Measurements from ENCODE around the gene CCDC87. TPM values are rescaled to one million over a fixed set of nuclear protein-coding genes. Genes with fewer than 3 reads are reported as not detected.

CCDC87 gene
- total and polyA plus RNA-seq, 3 donors from 2014 or later, result 14.4 to 37.2 (median 26.3) TPM

DNA sequence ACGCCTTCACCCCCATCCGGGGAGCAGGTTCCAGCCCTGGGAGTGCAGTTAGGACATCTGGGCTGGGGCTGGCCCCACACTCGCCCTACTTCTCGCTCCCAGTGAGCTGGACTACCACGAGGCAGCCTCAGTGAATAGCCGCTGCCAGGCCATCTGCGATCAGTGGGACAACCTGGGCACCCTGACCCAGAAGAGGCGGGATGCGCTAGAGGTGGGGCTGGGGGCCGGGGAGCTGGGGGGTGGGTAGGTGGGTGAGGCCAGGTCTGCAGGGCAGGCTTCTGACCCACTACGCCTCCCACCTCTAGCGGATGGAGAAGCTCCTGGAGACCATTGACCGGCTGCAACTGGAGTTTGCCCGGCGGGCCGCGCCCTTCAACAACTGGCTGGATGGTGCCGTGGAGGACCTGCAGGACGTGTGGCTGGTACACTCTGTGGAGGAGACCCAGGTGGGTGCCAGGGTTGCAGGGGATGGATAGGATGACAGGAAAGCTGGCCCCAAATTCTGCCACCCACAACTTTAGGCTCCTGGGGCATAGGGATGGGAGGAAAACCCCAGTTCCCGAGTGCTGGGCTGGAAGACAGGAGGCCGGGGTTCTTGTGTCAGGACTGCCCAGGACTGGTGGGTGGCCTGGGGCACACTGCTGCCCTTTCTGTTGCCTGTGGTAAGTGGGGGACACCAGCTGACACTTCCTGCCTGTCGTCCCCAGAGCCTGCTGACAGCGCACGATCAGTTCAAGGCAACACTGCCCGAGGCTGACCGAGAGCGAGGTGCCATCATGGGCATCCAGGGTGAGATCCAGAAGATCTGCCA lies 32.8 kb downstream of the CCDC87 start:
- Histone ChIP-seq H3K9me3 (no peaks in the 10 kb centered on the region), H3K27me3 (no peaks in the 10 kb centered on the region), H3K27ac (no peak overlapping the region), H3K4me3 (peak overlapping the region in 1 of 2 donors; percentile 38), H3K4me1 (peaks cover 7% of the 10 kb centered on the region), H3K36me3 (ENCODE audit: low read depth, missing control alignments) (no peaks in the 10 kb centered on the region)
- TF ChIP-seq, protein P1, sequence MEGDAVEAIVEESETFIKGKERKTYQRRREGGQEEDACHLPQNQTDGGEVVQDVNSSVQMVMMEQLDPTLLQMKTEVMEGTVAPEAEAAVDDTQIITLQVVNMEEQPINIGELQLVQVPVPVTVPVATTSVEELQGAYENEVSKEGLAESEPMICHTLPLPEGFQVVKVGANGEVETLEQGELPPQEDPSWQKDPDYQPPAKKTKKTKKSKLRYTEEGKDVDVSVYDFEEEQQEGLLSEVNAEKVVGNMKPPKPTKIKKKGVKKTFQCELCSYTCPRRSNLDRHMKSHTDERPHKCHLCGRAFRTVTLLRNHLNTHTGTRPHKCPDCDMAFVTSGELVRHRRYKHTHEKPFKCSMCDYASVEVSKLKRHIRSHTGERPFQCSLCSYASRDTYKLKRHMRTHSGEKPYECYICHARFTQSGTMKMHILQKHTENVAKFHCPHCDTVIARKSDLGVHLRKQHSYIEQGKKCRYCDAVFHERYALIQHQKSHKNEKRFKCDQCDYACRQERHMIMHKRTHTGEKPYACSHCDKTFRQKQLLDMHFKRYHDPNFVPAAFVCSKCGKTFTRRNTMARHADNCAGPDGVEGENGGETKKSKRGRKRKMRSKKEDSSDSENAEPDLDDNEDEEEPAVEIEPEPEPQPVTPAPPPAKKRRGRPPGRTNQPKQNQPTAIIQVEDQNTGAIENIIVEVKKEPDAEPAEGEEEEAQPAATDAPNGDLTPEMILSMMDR (IDR thresholded peaks at IDR 0.05), result no peak
- no peak for TF ChIP-seq POLR2A (IDR thresholded peaks at IDR 0.05)
- intact Hi-C loops (cut with DNase I; ENCODE audit: low total_unique reads), result no loop called here
- WGBS, 2 donors, result 69 to 83% methylated on average over 7 to 21 of the region's 27 CpGs
- no peak for DNase-seq

- Histone ChIP-seq H3K4me3 (peak overlapping the region in 1 of 2 donors; percentile 38), H3K27me3 (no peaks in the 10 kb centered on the region), H3K9me3 (no peaks in the 10 kb centered on the region), H3K4me1 (peaks cover 7% of the 10 kb centered on the region), H3K27ac (no peak overlapping the region), H3K36me3 (ENCODE audit: low read depth, missing control alignments) (no peaks in the 10 kb centered on the region)
- intact Hi-C loops (cut with DNase I; ENCODE audit: low total_unique reads), result no loop called here
- peak; percentile 49 for DNase-seq
- TF ChIP-seq, protein P1 (IDR thresholded peaks at IDR 0.05), result no peak
- no peak for TF ChIP-seq POLR2A (IDR thresholded peaks at IDR 0.05)
- 11 to 13% methylated on average over 16 to 49 of the region's 50 CpGs for WGBS, 2 donors
Measured at GRCh38 chr11:66559142-66559865, 33.6 kb downstream of the CCDC87 start.

GRCh38 chr11:66557733-66558326 lies 35.0 kb downstream of the CCDC87 start:
- Histone ChIP-seq H3K27ac (no peak overlapping the region), H3K36me3 (ENCODE audit: low read depth, missing control alignments) (no peaks in the 10 kb centered on the region), H3K9me3 (no peaks in the 10 kb centered on the region), H3K4me1 (peaks cover 7% of the 10 kb centered on the region), H3K4me3 (no peak overlapping the region), H3K27me3 (no peaks in the 10 kb centered on the region)
- 93 to 96% methylated on average over 12 to 24 of the region's 24 CpGs for WGBS, 2 donors
- no peak for TF ChIP-seq POLR2A (IDR thresholded peaks at IDR 0.05)
- TF ChIP-seq, protein P1 (IDR thresholded peaks at IDR 0.05), result no peak
- no peak for DNase-seq
- intact Hi-C loops (cut with DNase I; ENCODE audit: low total_unique reads), result no loop called here

DNA sequence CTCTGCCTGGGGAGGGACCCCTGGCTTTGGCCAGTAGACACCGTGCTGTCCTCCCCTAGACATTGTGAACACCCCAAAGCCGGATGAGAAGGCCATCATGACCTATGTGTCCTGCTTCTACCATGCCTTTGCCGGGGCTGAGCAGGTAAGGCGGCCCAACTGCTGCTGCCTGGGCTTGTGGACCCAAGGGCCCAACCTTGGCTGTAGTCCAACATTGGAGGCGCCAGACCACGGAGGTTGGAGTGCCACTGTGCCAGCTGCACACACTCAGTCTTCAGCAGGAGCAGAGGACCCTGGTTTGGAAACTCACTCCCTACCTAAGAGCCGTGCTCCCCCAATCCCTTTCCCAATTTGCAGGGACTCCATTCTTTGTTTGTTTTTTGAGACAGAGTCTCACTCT lies 36.8 kb downstream of the CCDC87 start:
- DNase-seq, result no peak
- no peaks in the 10 kb centered on the region for H3K36me3 ChIP-seq (ENCODE audit: low read depth, missing control alignments)
- no peak overlapping the region for H3K27ac ChIP-seq
- H3K9me3 ChIP-seq, result no peaks in the 10 kb centered on the region
- H3K4me3 ChIP-seq, result no peak overlapping the region
- WGBS, 2 donors, result 89 to 90% methylated on average over 6 to 7 of the region's 7 CpGs
- intact Hi-C loops (cut with DNase I; ENCODE audit: low total_unique reads), result no loop called here
- H3K27me3 ChIP-seq, result no peaks in the 10 kb centered on the region
- TF ChIP-seq, protein P1 (IDR thresholded peaks at IDR 0.05), result no peak
- TF ChIP-seq POLR2A (IDR thresholded peaks at IDR 0.05), result no peak
- peaks cover 7% of the 10 kb centered on the region for H3K4me1 ChIP-seq

Measured in testis (tissue), 3 donors.